Ascending aorta (tissue), 2 donors: ENCODE data around the gene LRRC10B. TPM values are rescaled to one million over a fixed set of nuclear protein-coding genes. Genes with fewer than 3 reads are reported as not detected.
A peak's percentile ranks its signal among the peaks of the same experiment; 100 is the strongest.

ENCODE experiments used
- DNase-seq, 2 donors: peaks; one replicate each; pipeline ENCODE4 v3.0.0-alpha.2; 2019; ENCODE audit warnings: low spot score in 2 of 2
- H3K27ac ChIP-seq, 2 donors: fragments of 200-600 bp; sonication (generic); one replicate each; pipeline ENCODE4 v1.5.1; 2016 to 2017; ENCODE audit warnings: mild to moderate bottlenecking in 1 of 2
- H3K27me3 ChIP-seq: fragments of 200-600 bp; sonication (generic); one replicate; pipeline ENCODE4 v1.5.1; 2017
- H3K36me3 ChIP-seq, 2 donors: fragments of 200-600 bp; sonication (generic); one replicate each; pipeline ENCODE4 v1.5.1; 2016
- H3K4me1 ChIP-seq, 2 donors: fragments of 200-600 bp; sonication (generic); one replicate each; pipeline ENCODE4 v1.5.1; 2016 to 2017; ENCODE audit warnings: mild to moderate bottlenecking in 1 of 2
- H3K4me3 ChIP-seq, 2 donors: fragments of 200-600 bp; sonication (generic); one replicate each; pipeline ENCODE4 v1.5.1; 2016 to 2017; ENCODE audit warnings: mild to moderate bottlenecking in 1 of 2
- H3K9me3 ChIP-seq, 2 donors: fragments of 200-600 bp; sonication (generic); one replicate each; pipeline ENCODE4 v1.5.1; 2016
- intact Hi-C: fragments of 100-400 bp; cut with DNase I; formaldehyde crosslinking; loops from one replicate; pipeline ENCODE4 v1.15.1; 2023
- total RNA-seq: library from RNA; depleted of rRNA; stranded (reverse); fragments of >200 nt; gene quantifications from one replicate; pipeline ENCODE4 v1.1.0, GENCODE V29; 2016
- TF ChIP-seq, protein P1 (sequence below), 3 experiments: fragments of 200-600 bp in 2 of 3; fragments of 450-650 bp in 1 of 3; sonication (generic) in 2 of 3; IDR thresholded peaks; one replicate each; pipeline ENCODE4 v1.5.1; 2016 to 2019; ENCODE audit warnings: antibody characterized with exemption in 3 of 3, mild to moderate bottlenecking in 1 of 3, moderate library complexity in 1 of 3

Gene LRRC10B
- total RNA-seq, 1 donor from 2014 or later = 0.85 TPM

DNA sequence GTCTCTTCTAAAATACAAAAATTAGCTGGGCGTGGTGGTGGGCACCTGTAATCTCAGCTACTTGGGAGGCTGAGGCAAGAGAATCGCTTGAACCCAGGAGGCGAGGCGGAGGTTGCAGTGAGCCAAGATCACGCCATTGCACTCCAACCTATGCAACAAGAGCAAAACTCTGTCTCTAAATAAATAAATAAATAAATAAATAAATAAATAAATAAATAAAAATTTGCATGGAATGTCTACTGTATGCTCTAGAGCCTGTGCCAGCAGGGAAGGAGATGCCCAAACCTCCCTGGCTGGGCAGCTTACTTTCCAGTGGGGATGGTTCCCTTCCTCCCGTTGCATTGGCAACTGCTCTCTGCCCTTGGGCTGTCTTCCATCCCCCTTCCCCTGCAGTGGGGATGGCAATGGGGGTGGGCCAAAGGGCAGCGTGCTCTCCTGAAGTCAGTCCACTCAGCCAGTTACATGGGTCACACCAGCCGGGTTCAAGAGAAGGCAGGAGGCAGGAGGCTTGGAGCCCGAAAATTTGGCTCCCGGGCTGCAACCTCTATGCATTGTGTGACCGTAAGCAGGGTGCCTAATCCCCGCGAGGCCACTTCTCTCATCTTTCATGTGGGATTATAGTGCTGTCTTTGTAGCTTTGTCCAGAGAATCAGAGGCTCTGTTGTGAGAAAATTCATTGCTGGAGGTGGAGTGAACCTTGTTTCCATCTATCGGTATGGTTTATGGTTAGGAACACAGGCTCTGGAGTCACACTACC is 1.4 kb upstream of the LRRC10B start:
- peaks cover 3 to 8% of the 10 kb centered on the region in 2 donors for H3K4me1 ChIP-seq
- H3K27ac ChIP-seq = no peak overlapping the region
- no peaks in the 10 kb centered on the region for H3K27me3 ChIP-seq
- H3K36me3 ChIP-seq = no peaks in the 10 kb centered on the region
- H3K4me3 ChIP-seq = no peak overlapping the region
- H3K9me3 ChIP-seq = no peaks in the 10 kb centered on the region
- no peak for DNase-seq
- TF ChIP-seq, protein P1, sequence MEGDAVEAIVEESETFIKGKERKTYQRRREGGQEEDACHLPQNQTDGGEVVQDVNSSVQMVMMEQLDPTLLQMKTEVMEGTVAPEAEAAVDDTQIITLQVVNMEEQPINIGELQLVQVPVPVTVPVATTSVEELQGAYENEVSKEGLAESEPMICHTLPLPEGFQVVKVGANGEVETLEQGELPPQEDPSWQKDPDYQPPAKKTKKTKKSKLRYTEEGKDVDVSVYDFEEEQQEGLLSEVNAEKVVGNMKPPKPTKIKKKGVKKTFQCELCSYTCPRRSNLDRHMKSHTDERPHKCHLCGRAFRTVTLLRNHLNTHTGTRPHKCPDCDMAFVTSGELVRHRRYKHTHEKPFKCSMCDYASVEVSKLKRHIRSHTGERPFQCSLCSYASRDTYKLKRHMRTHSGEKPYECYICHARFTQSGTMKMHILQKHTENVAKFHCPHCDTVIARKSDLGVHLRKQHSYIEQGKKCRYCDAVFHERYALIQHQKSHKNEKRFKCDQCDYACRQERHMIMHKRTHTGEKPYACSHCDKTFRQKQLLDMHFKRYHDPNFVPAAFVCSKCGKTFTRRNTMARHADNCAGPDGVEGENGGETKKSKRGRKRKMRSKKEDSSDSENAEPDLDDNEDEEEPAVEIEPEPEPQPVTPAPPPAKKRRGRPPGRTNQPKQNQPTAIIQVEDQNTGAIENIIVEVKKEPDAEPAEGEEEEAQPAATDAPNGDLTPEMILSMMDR (IDR thresholded peaks at IDR 0.05) = no peak
- intact Hi-C loops = no loop called here

DNA sequence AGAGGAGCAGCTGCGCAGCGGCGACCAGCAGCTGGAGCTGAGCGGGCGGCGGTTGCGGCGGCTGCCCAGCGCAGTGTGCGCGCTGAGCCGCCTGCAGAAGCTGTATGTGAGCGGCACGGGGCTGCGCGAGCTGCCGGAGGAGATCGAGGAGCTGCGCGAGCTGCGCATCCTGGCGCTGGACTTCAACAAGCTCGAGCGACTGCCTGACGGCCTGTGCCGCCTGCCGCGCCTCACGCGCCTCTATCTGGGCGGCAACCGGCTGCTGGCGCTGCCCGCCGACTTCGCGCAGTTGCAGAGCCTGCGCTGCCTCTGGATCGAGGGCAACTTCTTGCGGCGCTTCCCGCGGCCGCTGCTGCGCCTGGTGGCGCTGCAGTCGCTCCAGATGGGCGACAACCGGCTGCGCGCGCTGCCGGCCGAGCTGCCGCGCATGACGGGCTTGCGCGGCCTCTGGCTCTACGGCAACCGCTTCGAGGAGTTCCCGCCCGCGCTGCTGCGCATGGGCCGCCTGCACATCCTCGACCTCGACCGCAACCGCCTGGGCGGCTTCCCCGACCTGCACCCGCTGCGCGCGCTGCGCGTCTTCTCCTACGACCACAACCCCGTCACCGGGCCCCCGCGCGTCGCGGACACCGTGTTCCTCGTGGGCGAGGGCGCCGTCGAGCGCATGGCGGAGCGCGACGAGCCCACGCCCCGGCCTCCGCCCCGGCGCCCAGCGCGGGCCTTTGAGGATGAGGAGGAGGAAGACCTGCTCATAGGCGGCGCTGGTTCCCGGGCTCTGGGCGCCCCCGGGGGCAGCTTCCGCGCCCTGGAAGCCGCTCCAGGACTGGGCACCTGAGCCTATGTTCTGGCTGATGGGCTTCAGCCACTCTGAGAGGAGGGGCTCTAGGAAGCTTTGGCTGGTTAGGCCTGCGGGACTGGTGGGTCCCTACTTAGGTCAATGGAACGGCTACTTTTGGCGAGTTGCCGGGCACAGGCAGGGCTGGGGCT is 787 bp downstream of the LRRC10B start:
- peak in 1 of 2 donors; percentile 70 for DNase-seq
- intact Hi-C loops = no loop called here
- Histone ChIP-seq H3K4me1 (peaks cover 3 to 8% of the 10 kb centered on the region in 2 donors), H3K27ac (peak overlapping the region in 1 of 2 donors; percentile 19), H3K36me3 (no peaks in the 10 kb centered on the region), H3K27me3 (no peaks in the 10 kb centered on the region), H3K9me3 (no peaks in the 10 kb centered on the region), H3K4me3 (peak overlapping the region; percentile 26 to 56)
- TF ChIP-seq, protein P1 (IDR thresholded peaks at IDR 0.05) = peak; percentile 29 to 53 (median 32)

DNA sequence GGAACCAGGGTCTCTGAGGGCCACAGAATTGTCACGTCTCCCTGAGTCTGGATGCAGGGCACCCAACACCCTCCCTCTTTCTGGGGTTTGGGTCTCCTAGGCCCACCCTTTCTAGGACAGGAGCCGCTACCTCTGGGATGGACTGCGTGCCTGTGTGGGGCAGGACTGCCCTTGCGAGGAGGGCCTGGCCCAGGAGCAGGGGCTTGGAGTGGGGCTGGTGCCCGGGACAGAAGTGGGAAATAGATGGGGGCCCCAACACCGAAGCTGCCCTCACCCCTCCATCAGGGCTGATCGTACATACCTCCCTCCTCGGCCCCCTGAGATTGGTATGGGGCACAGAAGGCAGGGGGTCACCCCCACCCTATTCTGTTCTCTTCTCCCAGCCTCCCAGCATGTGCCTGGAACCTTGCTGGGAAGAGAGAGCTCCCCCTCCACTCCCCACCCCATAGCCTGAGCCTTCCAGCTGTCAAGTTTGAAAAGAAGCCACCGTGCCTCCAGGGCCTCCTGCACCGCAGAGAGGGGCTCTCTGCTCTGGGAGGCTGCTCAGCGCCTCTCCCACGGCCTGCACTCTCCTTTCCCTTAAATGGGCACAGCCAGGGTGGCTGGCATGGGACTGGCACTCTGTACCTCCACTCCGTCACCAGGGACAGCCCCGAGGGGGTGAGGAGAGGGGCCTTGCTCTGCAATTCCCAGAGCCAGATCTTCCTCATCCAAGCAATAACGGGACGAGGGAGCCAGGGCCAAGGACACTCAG is 1.8 kb downstream of the LRRC10B start:
- no peaks in the 10 kb centered on the region for H3K27me3 ChIP-seq
- peak overlapping the region in 1 of 2 donors; percentile 19 for H3K27ac ChIP-seq
- H3K4me3 ChIP-seq = no peak overlapping the region
- intact Hi-C loops = no loop called here
- H3K36me3 ChIP-seq = no peaks in the 10 kb centered on the region
- no peak for DNase-seq
- TF ChIP-seq, protein P1 (IDR thresholded peaks at IDR 0.05) = no peak
- H3K9me3 ChIP-seq = no peaks in the 10 kb centered on the region
- H3K4me1 ChIP-seq = peaks cover 3 to 8% of the 10 kb centered on the region in 2 donors

DNA sequence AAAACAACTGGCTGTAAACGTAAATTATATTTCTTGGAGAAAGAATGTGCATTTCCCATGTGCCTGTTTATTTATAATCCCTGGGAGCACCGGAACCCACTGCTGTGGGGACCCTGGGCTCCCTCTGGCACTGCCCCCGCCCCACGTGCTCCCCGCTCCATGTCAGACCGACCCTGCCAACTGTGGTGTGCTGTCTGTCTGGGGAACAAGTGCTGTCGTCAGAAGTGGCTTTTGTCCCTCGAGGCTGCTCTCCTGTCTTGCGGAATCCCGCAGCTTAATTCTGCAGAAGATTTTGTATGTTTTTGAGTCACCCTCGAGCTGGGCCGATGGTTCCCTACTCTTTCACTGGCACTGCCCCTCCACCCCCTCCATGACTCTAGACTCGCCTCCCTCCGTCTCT is 2.4 kb downstream of the LRRC10B start:
- intact Hi-C loops = no loop called here
- DNase-seq = no peak
- peaks cover under 1% of the 10 kb centered on the region for H3K27me3 ChIP-seq

More for the DNA sequence above, 2.4 kb downstream of the LRRC10B start:
- Histone ChIP-seq H3K4me1 (peaks cover 3 to 8% of the 10 kb centered on the region in 2 donors), H3K9me3 (no peaks in the 10 kb centered on the region), H3K27ac (peak overlapping the region in 1 of 2 donors; percentile 19), H3K4me3 (no peak overlapping the region), H3K36me3 (no peaks in the 10 kb centered on the region)
- TF ChIP-seq, protein P1 (IDR thresholded peaks at IDR 0.05) = no peak
